Karpas-422 (cell line): ENCODE results near the gene ANKRD29. TPM values are rescaled to one million over a fixed set of nuclear protein-coding genes. Genes with fewer than 3 reads are reported as not detected.

Experiments
- DNase-seq: peaks from one replicate; pipeline ENCODE4 v3.0.0-alpha.2; 2015
- H2AFZ ChIP-seq: fragments of 200-600 bp; sonication (generic); 2 replicates; pipeline ENCODE4 v1.6.1; 2014; ENCODE audit warnings: antibody characterized with exemption, low read length, mixed read lengths
- H3K27ac ChIP-seq: fragments of 200-600 bp; sonication (generic); 2 replicates; pipeline ENCODE4 v1.5.1; 2014; ENCODE audit warnings: mild to moderate bottlenecking, low read length, moderate library complexity
- H3K27me3 ChIP-seq: fragments of 200-600 bp; sonication (generic); 2 replicates; pipeline ENCODE4 v1.6.1; 2014; ENCODE audit warnings: low read length, mixed read lengths
- H3K36me3 ChIP-seq: fragments of 200-600 bp; sonication (generic); 2 replicates; pipeline ENCODE4 v1.6.1; 2014; ENCODE audit warnings: low read length, mixed read lengths; ENCODE audit not compliant: insufficient read depth
- H3K4me1 ChIP-seq: fragments of 200-600 bp; sonication (generic); 2 replicates; pipeline ENCODE4 v1.6.1; 2014; ENCODE audit warnings: mild to moderate bottlenecking, low read length, mixed read lengths
- H3K4me2 ChIP-seq: fragments of 200-600 bp; sonication (generic); 2 replicates; pipeline ENCODE4 v1.6.1; 2014; ENCODE audit warnings: low read length, low read depth, mild to moderate bottlenecking; ENCODE audit not compliant: poor library complexity, severe bottlenecking
- H3K4me3 ChIP-seq: fragments of 200-600 bp; sonication (generic); 2 replicates; pipeline ENCODE4 v1.5.1; 2014; ENCODE audit warnings: mild to moderate bottlenecking, antibody characterized with exemption, low read length, mixed read lengths
- H3K79me2 ChIP-seq: fragments of 200-600 bp; sonication (generic); 2 replicates; pipeline ENCODE4 v1.6.1; 2014; ENCODE audit warnings: mild to moderate bottlenecking, low read length, mixed read lengths
- H3K9ac ChIP-seq: fragments of 200-600 bp; sonication (generic); 2 replicates; pipeline ENCODE4 v1.6.0; 2014; ENCODE audit warnings: low read length
- H3K9me2 ChIP-seq: fragments of 200-600 bp; sonication (generic), shearing (Covaris generic); replicated peaks from 2 replicates; pipeline ENCODE4 v1.6.0; 2014; ENCODE audit warnings: mild to moderate bottlenecking, low read length, moderate library complexity; ENCODE audit not compliant: insufficient read depth
- H3K9me3 ChIP-seq: fragments of 300-700, 200-600 bp; sonication (generic); 2 replicates; pipeline ENCODE4 v1.6.1; 2014; ENCODE audit warnings: low read length, mixed read lengths
- H4K20me1 ChIP-seq: fragments of 200-600 bp; sonication (generic); 2 replicates; pipeline ENCODE4 v1.6.1; 2014; ENCODE audit warnings: mild to moderate bottlenecking, antibody characterized with exemption, low read length, low read depth; ENCODE audit not compliant: insufficient read depth
- small RNA-seq: library from RNA; depleted of rRNA; stranded (forward); fragments of <200 nt; gene quantifications from one replicate; pipeline ENCODE3, GENCODE V24; 2014
- total RNA-seq: library from RNA; depleted of rRNA; stranded (reverse); fragments of >200 nt; shearing (Covaris generic); gene quantifications from 2 replicates; pipeline ENCODE4 v1.2.3, GENCODE V29; 2014; ENCODE audit warnings: low replicate concordance; rRNA removed

The ANKRD29 gene
- total RNA-seq, 1 experiment from 2014 or later = not detected

DNA sequence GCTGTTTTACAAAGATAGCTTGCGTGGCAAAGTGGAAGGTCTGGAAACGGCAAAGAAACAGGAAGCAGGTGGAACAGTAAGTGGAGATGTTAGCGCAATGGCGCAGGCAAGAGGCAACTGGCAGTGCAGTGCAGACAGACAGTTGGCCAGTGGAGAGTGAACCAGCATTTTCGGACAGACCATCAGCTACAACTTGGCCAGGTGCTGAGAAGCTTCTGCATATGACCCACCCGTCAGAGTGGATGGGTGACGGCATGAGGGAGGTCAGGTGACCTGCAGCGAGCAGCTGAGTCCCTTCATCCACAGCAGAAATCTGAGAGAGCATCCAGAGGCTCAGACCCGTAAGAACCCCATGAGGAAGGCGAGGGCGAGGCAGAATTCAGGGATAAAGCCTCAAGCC lies 110.2 kb downstream of the ANKRD29 start:
- Histone ChIP-seq H3K9me2 (no peaks in the 10 kb centered on the region), H2AFZ (no peak overlapping the region), H4K20me1 (no peaks in the 10 kb centered on the region), H3K4me1 (no peaks in the 10 kb centered on the region), H3K79me2 (no peaks in the 10 kb centered on the region), H3K9ac (no peak overlapping the region), H3K4me2 (no peak overlapping the region), H3K4me3 (no peak overlapping the region), H3K27me3 (no peaks in the 10 kb centered on the region), H3K27ac (no peak overlapping the region), H3K9me3 (no peaks in the 10 kb centered on the region), H3K36me3 (peaks cover 27% of the 10 kb centered on the region)
- no peak for DNase-seq

DNA sequence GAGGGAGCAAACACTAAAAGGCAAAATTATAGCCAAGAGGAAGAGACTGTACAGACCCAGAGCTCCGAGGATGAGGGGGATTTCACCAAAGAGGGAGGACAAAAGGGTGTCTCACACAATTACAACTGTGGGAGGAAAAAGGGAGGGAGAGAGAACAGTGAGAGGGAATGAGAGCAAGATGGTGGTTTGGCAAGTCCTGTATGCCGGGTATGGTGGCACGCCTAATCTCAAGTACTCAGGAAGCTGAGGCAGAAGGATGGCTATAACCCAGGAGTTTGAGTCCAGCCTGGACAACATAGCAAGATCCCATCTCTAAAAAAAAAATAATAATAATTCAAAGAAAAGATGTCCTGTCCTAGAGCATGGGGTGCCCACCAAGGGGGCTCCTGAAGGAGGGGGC lies 110.7 kb downstream of the ANKRD29 start:
- Histone ChIP-seq H2AFZ (no peak overlapping the region), H3K4me2 (no peak overlapping the region), H3K9ac (no peak overlapping the region), H3K27ac (no peak overlapping the region), H4K20me1 (no peaks in the 10 kb centered on the region), H3K9me2 (no peaks in the 10 kb centered on the region), H3K79me2 (no peaks in the 10 kb centered on the region), H3K4me1 (no peaks in the 10 kb centered on the region), H3K36me3 (peaks cover 27% of the 10 kb centered on the region), H3K9me3 (no peaks in the 10 kb centered on the region), H3K27me3 (no peaks in the 10 kb centered on the region), H3K4me3 (no peak overlapping the region)
- DNase-seq = no peak

DNA sequence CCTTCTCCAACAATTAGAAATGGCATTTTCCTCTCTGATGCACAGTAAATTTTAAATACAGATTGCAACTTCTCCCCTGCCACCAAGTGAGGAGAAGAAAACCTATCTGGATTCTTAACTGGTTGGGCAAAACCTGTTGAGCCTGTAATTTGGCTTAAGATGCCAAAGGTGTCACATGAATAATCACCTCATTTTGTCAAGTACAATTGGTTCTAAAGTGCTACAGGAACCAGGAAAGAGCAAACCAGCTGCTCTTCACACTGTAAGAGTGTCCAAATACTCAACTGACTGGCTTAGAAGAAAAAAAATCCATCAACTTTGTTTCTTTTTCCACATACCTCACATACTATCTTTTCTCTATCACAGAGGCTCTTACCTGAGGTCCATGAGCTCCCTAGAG lies 111.8 kb downstream of the ANKRD29 start:
- H2AFZ ChIP-seq = no peak overlapping the region
- no peaks in the 10 kb centered on the region for H3K4me1 ChIP-seq
- no peaks in the 10 kb centered on the region for H3K79me2 ChIP-seq
- no peaks in the 10 kb centered on the region for H4K20me1 ChIP-seq
- no peaks in the 10 kb centered on the region for H3K27me3 ChIP-seq
- no peaks in the 10 kb centered on the region for H3K9me2 ChIP-seq
- peaks cover 23% of the 10 kb centered on the region for H3K36me3 ChIP-seq
- H3K4me3 ChIP-seq = no peak overlapping the region
- no peak overlapping the region for H3K27ac ChIP-seq
- no peaks in the 10 kb centered on the region for H3K9me3 ChIP-seq
- H3K4me2 ChIP-seq = no peak overlapping the region
- no peak for DNase-seq
- H3K9ac ChIP-seq = no peak overlapping the region

Small RNAs within 50 kb of the gene (small RNA-seq; reads per million reads assigned to genes)
- not detected for gene RF00019

Other genes starting within 250 kb of the ANKRD29 start
- 25.1 and 31.1 TPM in 2 replicates for gene RIOK3, start 209.6 kb downstream of the ANKRD29 start, total RNA-seq
- 29.3 and 57.7 TPM in 2 replicates for gene RMC1, start 159.4 kb downstream of the ANKRD29 start, total RNA-seq
- 31.1 and 63.4 TPM in 2 replicates for gene NPC1, start 76.4 kb downstream of the ANKRD29 start, total RNA-seq
- not detected in 2 replicates for gene LAMA3, start 26.5 kb upstream of the ANKRD29 start, total RNA-seq